IMR-90 (cell line): ENCODE results near the gene ST6GALNAC3. TPM values are rescaled to one million over a fixed set of nuclear protein-coding genes. Genes with fewer than 3 reads are reported as not detected.

Experiments used
- ATAC-seq: fragments of 200-7000 bp; cut with Tn5 transposase; 2 replicates; pipeline ENCODE4 v1.9.1; 2020; ENCODE audit warnings: low read depth, mild to moderate bottlenecking, moderate library complexity
- BruUV-seq: library from RNA; stranded (reverse); fragments of 400-500 nt; replicated peaks from 2 replicates; lab custom pipeline; 2021; lab: Mats Ljungman, UMichigan
- CTCF ChIA-PET: fragments of 300-600 bp; formaldehyde crosslinking; extraction: SDS; loops from one replicate; lab custom pipeline; 2021; ENCODE audit warnings: antibody characterized with exemption; lab: Yijun Ruan, JAX
- POLR2A ChIA-PET: fragments of 300-600 bp; sonication (Branson Sonifier 250); formaldehyde crosslinking; loops from one replicate; lab custom pipeline; 2022; ENCODE audit warnings: antibody characterized with exemption; ENCODE audit not compliant: unreplicated experiment; lab: Charles Lee
- DNase-seq: peaks from one replicate; pipeline ENCODE4 v3.0.0; 2013
- H2AFZ ChIP-seq: replicated peaks from 2 replicates; pipeline ENCODE3; 2013; ENCODE audit warnings: low read length, mild to moderate bottlenecking; ENCODE audit not compliant: poor library complexity
- H2AK5ac ChIP-seq: 2 replicates; pipeline ENCODE4 v1.6.1; 2013; ENCODE audit warnings: low read depth, low read length, inconsistent platforms
- H2AK9ac ChIP-seq: replicated peaks from 2 replicates; pipeline ENCODE3; 2013; ENCODE audit warnings: mild to moderate bottlenecking, low read depth, low read length, moderate library complexity; ENCODE audit not compliant: poor library complexity
- H2BK120ac ChIP-seq: 2 replicates; pipeline ENCODE4 v1.6.1; 2013; ENCODE audit warnings: low read depth, low read length, inconsistent platforms
- H2BK15ac ChIP-seq: 3 replicates; pipeline ENCODE4 v1.6.1; 2013; ENCODE audit warnings: low read depth, low read length, inconsistent platforms
- H2BK20ac ChIP-seq: 2 replicates; pipeline ENCODE4 v1.6.1; 2013; ENCODE audit warnings: low read depth, mild to moderate bottlenecking, inconsistent platforms, low read length, moderate library complexity
- H2BK5ac ChIP-seq: 2 replicates; pipeline ENCODE4 v1.6.1; 2013; ENCODE audit warnings: mild to moderate bottlenecking, low read depth, low read length, inconsistent platforms; ENCODE audit not compliant: poor library complexity, severe bottlenecking
- H3K14ac ChIP-seq: replicated peaks from 2 replicates; pipeline ENCODE4 v1.6.1; 2013; ENCODE audit warnings: low read depth, low read length, inconsistent platforms
- H3K18ac ChIP-seq: 2 replicates; pipeline ENCODE4 v1.6.1; 2013; ENCODE audit warnings: low read depth, low read length, control low read depth
- H3K23ac ChIP-seq: 2 replicates; pipeline ENCODE4 v1.6.1; 2013; ENCODE audit warnings: low read depth, low read length, inconsistent platforms
- H3K27ac ChIP-seq: 2 replicates; pipeline ENCODE4 v1.5.1; 2013; ENCODE audit warnings: mild to moderate bottlenecking, control low read depth, low read length; ENCODE audit not compliant: insufficient read depth
- H3K27me3 ChIP-seq: 2 replicates; pipeline ENCODE4 v1.6.1; 2013; ENCODE audit warnings: low read length; ENCODE audit not compliant: control insufficient read depth, insufficient read depth
- H3K36me3 ChIP-seq: 2 replicates; pipeline ENCODE4 v1.6.1; 2013; ENCODE audit warnings: low read length, mixed read lengths; ENCODE audit not compliant: control insufficient read depth, insufficient read depth
- H3K4ac ChIP-seq: 2 replicates; pipeline ENCODE4 v1.6.1; 2013; ENCODE audit warnings: low read depth, low read length, inconsistent platforms
- H3K4me1 ChIP-seq: 2 replicates; pipeline ENCODE4 v1.6.1; 2013; ENCODE audit warnings: low read length, mixed read lengths; ENCODE audit not compliant: control insufficient read depth, insufficient read depth
- H3K4me2 ChIP-seq: 2 replicates; pipeline ENCODE4 v1.6.1; 2013; ENCODE audit warnings: low read depth, mild to moderate bottlenecking, control low read depth, low read length, moderate library complexity
- H3K4me3 ChIP-seq: 2 replicates; pipeline ENCODE4 v1.5.1; 2013; ENCODE audit warnings: low read depth, mild to moderate bottlenecking, control low read depth, low read length, moderate library complexity; ENCODE audit not compliant: insufficient read depth
- H3K56ac ChIP-seq: 2 replicates; pipeline ENCODE4 v1.6.1; 2013; ENCODE audit warnings: low read length, inconsistent platforms; ENCODE audit not compliant: insufficient read depth; ENCODE audit errors: extremely low read depth
- H3K79me1 ChIP-seq, 2 experiments: 2 replicates each; pipeline ENCODE4 v1.6.1; 2013; ENCODE audit warnings: low read length in 2 of 2, inconsistent platforms in 1 of 2, low read depth in 1 of 2
- H3K9ac ChIP-seq: 2 replicates; pipeline ENCODE4 v1.6.1; 2013; ENCODE audit warnings: low read depth, low read length, control low read depth
- H3K9me1 ChIP-seq: 2 replicates; pipeline ENCODE4 v1.6.1; 2013; ENCODE audit warnings: low read length, inconsistent platforms; ENCODE audit not compliant: insufficient read depth
- H3K9me3 ChIP-seq: 2 replicates; pipeline ENCODE4 v1.6.1; 2013; ENCODE audit warnings: low read length; ENCODE audit not compliant: control insufficient read depth, insufficient read depth
- H4K20me1 ChIP-seq: 2 replicates; pipeline ENCODE4 v1.6.1; 2013; ENCODE audit warnings: low read length, inconsistent platforms; ENCODE audit not compliant: insufficient read depth
- H4K5ac ChIP-seq: 2 replicates; pipeline ENCODE4 v1.6.1; 2013; ENCODE audit warnings: mild to moderate bottlenecking, low read depth, low read length, control low read depth
- H4K8ac ChIP-seq, 2 experiments: 2 replicates each; pipeline ENCODE4 v1.6.1; 2013; ENCODE audit warnings: low read depth in 2 of 2, low read length in 2 of 2, control low read depth in 1 of 2, inconsistent platforms in 1 of 2
- H4K91ac ChIP-seq: 2 replicates; pipeline ENCODE4 v1.6.1; 2013; ENCODE audit warnings: low read depth, low read length, inconsistent platforms; ENCODE audit not compliant: insufficient read depth
- BHLHE40 ChIP-seq: fragments of 150-350 bp; IDR thresholded peaks from 2 replicates; pipeline ENCODE4 v1.6.1; 2016; ENCODE audit warnings: mild to moderate bottlenecking, low read depth, low read length
- CEBPB ChIP-seq: IDR thresholded peaks from 2 replicates; pipeline ENCODE4 v1.6.1; 2012; ENCODE audit warnings: low read depth, low read length, improper control_type of control experiment
- MAFK ChIP-seq: IDR thresholded peaks from 2 replicates; pipeline ENCODE4 v1.6.1; 2012; ENCODE audit warnings: low read depth, low read length, improper control_type of control experiment
- MAZ ChIP-seq: IDR thresholded peaks from 2 replicates; pipeline ENCODE4 v1.6.1; 2012; ENCODE audit warnings: low read depth, mild to moderate bottlenecking, low read length, improper control_type of control experiment, moderate library complexity, borderline replicate concordance
- MXI1 ChIP-seq: IDR thresholded peaks from 2 replicates; pipeline ENCODE4 v1.6.1; 2012; ENCODE audit warnings: low read depth, mild to moderate bottlenecking, low read length, moderate library complexity, borderline replicate concordance
- POLR2A ChIP-seq: IDR thresholded peaks from 2 replicates; pipeline ENCODE4 v1.6.1; 2012; ENCODE audit warnings: mild to moderate bottlenecking, low read depth, low read length
- RFX5 ChIP-seq: IDR thresholded peaks from 2 replicates; pipeline ENCODE4 v1.8.0; 2012; ENCODE audit warnings: low read depth, mild to moderate bottlenecking, low read length, moderate library complexity
- WGBS, 2 experiments: methylation state at CpG; one replicate each; pipeline versions ENCODE4 v1.1.5 to v1.1.7; 2013; ENCODE audit warnings: missing lambda C conversion rate in 2 of 2; ENCODE audit not compliant: insufficient read length in 1 of 2; ENCODE audit errors: extremely low coverage in 2 of 2; 5-methylcytosine and 5-hydroxymethylcytosine counted together
- dilution Hi-C: fragments of 300-500 bp; cut with HindIII; formaldehyde crosslinking; loops from one replicate; pipeline ENCODE4 v1.14.3; 2018; ENCODE audit warnings: low sequenced_read_pairs; ENCODE audit not compliant: unreplicated experiment
- in situ Hi-C: fragments of 300-500 bp; cut with MboI; formaldehyde crosslinking; loops from 3 replicates; pipeline ENCODE4 v1.14.3; 2019; ENCODE audit warnings: low sequenced_read_pairs, inconsistent platforms, mixed read lengths
- intact Hi-C: fragments of 100-400 bp; cut with micrococcal nuclease; formaldehyde crosslinking; loops from 2 replicates; pipeline ENCODE4 v1.10.0; 2022
- polyA plus RNA-seq, 3 experiments: library from polyadenylated mRNA; depleted of rRNA; stranded (reverse); fragments of >200 nt; gene quantifications; 2 replicates each; pipeline ENCODE4 v1.2.3, GENCODE V29; 2012; ENCODE audit warnings: low replicate concordance in 1 of 3
- total RNA-seq: library from RNA; depleted of rRNA; stranded (reverse); fragments of >200 nt; gene quantifications from 2 replicates; pipeline ENCODE4 v1.2.3, GENCODE V29; 2012

The ST6GALNAC3 gene
- total and polyA plus RNA-seq, 2 of the 4 experiments (the other 2 are of a cell fraction), result 0.65 to 1.3 TPM

GRCh38 chr1:76285578-76286135 is 211.1 kb downstream of the ST6GALNAC3 start:
- Histone ChIP-seq H3K36me3 (no peaks in the 10 kb centered on the region), H2BK120ac (no peak overlapping the region), H4K5ac (no peak overlapping the region), H2BK5ac (no peak overlapping the region), H3K79me1 (no peaks in the 10 kb centered on the region), H2BK15ac (no peak overlapping the region), H3K27ac (no peak overlapping the region), H3K4ac (no peak overlapping the region), H4K20me1 (no peaks in the 10 kb centered on the region), H2AK5ac (no peak overlapping the region), H4K8ac (no peak overlapping the region), H3K9ac (no peak overlapping the region), H3K18ac (no peak overlapping the region), H2BK20ac (no peak overlapping the region), H4K91ac (no peak overlapping the region), H3K14ac (no peak overlapping the region), H2AFZ (no peak overlapping the region), H3K56ac (no peak overlapping the region), H3K23ac (no peak overlapping the region), H3K27me3 (no peaks in the 10 kb centered on the region), H3K4me1 (no peaks in the 10 kb centered on the region), H3K4me2 (no peak overlapping the region), H2AK9ac (no peak overlapping the region), H3K4me3 (no peak overlapping the region), H3K9me1 (no peaks in the 10 kb centered on the region), H3K9me3 (no peaks in the 10 kb centered on the region)
- in situ Hi-C loops (no loop called here), intact Hi-C loops (no loop called here), dilution Hi-C loops (no loop called here)
- DNase-seq, result no peak
- no TSS peak for BruUV-seq
- CTCF ChIA-PET, result no interaction called here
- WGBS, 2 experiments, result no CpG with 5 or more reads among the region's 4 CpGs
- ATAC-seq, result no peak
- POLR2A ChIA-PET, result no interaction called here
- TF ChIP-seq CEBPB (no peak), MAFK (no peak), POLR2A (no peak), BHLHE40 (no peak), MAZ (no peak), RFX5 (no peak), MXI1 (no peak)
